ENCODE measurements around the gene TAGLN3. TPM values are rescaled to one million over a fixed set of nuclear protein-coding genes. Genes with fewer than 3 reads are reported as not detected.

TAGLN3 gene
- total and polyA plus RNA-seq, 4 donors = not detected

DNA sequence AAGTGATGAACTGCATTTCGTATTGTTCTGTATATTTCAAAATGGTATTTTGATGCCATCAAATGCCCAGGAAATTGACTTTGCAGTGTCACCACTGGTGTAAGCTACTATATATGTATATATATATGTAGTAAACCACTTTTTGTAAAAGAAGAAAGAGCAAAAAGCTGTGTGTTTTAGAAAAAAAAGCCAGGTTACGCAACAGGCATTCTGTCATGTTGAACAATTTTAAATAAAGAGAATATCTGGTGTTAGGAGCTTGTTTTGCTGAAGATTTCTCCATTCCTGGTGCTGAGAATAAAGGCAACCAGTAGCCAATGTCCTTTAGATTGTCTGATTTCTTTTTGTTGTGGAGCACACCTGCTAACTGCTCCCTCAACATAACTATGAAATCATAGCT lies 23.6 kb upstream of the TAGLN3 start:
- no peak for DNase-seq (ENCODE audit: low spot score)
- 93% methylated on average over 2 of the region's 2 CpGs for WGBS
- H3K27me3 ChIP-seq (ENCODE audit: control insufficient read depth in 4 of 4, insufficient read depth in 4 of 4, low read length in 3 of 4) = no peaks in the 10 kb centered on the region
- TF ChIP-seq NR2F2 (IDR thresholded peaks at IDR 0.05) (no peak), EGR1 (IDR thresholded peaks at IDR 0.05; ENCODE audit: low read depth in 2 of 2) (no peak), RAD21 (IDR thresholded peaks at IDR 0.05) (no peak)
- TF ChIP-seq, protein P1, sequence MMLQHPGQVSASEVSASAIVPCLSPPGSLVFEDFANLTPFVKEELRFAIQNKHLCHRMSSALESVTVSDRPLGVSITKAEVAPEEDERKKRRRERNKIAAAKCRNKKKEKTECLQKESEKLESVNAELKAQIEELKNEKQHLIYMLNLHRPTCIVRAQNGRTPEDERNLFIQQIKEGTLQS (IDR thresholded peaks at IDR 0.05) = no peak
- peaks cover 0 to 30% (median 14%) of the 10 kb centered on the region in 4 donors for H3K36me3 ChIP-seq (ENCODE audit: control insufficient read depth in 4 of 4, insufficient read depth in 3 of 4, low read depth in 1 of 4, low read length in 3 of 4)
- no peak overlapping the region for H3K4me3 ChIP-seq (ENCODE audit: low read depth in 1 of 3, low read length in 3 of 3)
- no peak overlapping the region for H3K9ac ChIP-seq (ENCODE audit: low read depth in 1 of 2, low read length in 2 of 2)
- peaks cover 0 to 10% (median 5%) of the 10 kb centered on the region in 4 donors for H3K4me1 ChIP-seq (ENCODE audit: control insufficient read depth in 4 of 4, insufficient read depth in 4 of 4, low read length in 3 of 4)
- H3K9me3 ChIP-seq (ENCODE audit: control insufficient read depth in 4 of 4, low read length in 3 of 4) = no peaks in the 10 kb centered on the region
- H3K27ac ChIP-seq (ENCODE audit: low read depth in 1 of 2, low read length in 2 of 2) = no peak overlapping the region

DNA sequence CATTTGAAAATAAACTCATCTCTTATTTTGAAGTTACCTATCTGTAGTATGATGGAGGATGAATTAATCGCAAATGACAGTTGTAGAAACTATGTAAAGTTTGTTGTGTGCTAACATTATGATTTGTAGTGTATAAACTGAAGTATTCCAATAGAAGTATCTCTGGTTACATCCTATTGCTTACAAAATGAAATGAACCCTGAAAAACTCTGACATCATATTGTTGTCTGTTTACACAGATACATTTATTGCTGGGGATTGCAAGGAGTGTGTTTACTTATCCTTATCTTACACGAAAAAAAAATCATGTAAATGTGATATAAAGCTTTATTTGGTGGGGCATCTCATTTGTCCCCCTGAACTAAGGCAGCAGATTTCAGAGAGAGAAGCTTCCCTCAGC lies 22.5 kb upstream of the TAGLN3 start:
- 58% methylated on average over 2 of the region's 2 CpGs for WGBS
- peaks cover 0 to 24% (median 11%) of the 10 kb centered on the region in 4 donors for H3K36me3 ChIP-seq (ENCODE audit: control insufficient read depth in 4 of 4, insufficient read depth in 3 of 4, low read depth in 1 of 4, low read length in 3 of 4)
- no peak overlapping the region for H3K27ac ChIP-seq (ENCODE audit: low read depth in 1 of 2, low read length in 2 of 2)
- no peaks in the 10 kb centered on the region for H3K9me3 ChIP-seq (ENCODE audit: control insufficient read depth in 4 of 4, low read length in 3 of 4)
- H3K9ac ChIP-seq (ENCODE audit: low read depth in 1 of 2, low read length in 2 of 2) = no peak overlapping the region
- peaks cover 5 to 19% (median 14%) of the 10 kb centered on the region in 4 donors for H3K4me1 ChIP-seq (ENCODE audit: control insufficient read depth in 4 of 4, insufficient read depth in 4 of 4, low read length in 3 of 4)
- TF ChIP-seq, protein P2, sequence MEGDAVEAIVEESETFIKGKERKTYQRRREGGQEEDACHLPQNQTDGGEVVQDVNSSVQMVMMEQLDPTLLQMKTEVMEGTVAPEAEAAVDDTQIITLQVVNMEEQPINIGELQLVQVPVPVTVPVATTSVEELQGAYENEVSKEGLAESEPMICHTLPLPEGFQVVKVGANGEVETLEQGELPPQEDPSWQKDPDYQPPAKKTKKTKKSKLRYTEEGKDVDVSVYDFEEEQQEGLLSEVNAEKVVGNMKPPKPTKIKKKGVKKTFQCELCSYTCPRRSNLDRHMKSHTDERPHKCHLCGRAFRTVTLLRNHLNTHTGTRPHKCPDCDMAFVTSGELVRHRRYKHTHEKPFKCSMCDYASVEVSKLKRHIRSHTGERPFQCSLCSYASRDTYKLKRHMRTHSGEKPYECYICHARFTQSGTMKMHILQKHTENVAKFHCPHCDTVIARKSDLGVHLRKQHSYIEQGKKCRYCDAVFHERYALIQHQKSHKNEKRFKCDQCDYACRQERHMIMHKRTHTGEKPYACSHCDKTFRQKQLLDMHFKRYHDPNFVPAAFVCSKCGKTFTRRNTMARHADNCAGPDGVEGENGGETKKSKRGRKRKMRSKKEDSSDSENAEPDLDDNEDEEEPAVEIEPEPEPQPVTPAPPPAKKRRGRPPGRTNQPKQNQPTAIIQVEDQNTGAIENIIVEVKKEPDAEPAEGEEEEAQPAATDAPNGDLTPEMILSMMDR (IDR thresholded peaks at IDR 0.05; ENCODE audit: low read depth, low read length, missing input control) = no peak
- TF ChIP-seq RAD21 (IDR thresholded peaks at IDR 0.05) (no peak), EGR1 (IDR thresholded peaks at IDR 0.05; ENCODE audit: low read depth in 2 of 2) (no peak), FOXA2 (IDR thresholded peaks at IDR 0.05) (no peak), FOXA1 (IDR thresholded peaks at IDR 0.05) (no peak), GABPA (IDR thresholded peaks at IDR 0.05 in 1 of 2, conservative IDR thresholded peaks at IDR 0.05 in 1 of 2) (no peak), HNF4G (IDR thresholded peaks at IDR 0.05) (no peak), JUND (IDR thresholded peaks at IDR 0.05) (no peak), RXRA (IDR thresholded peaks at IDR 0.05) (no peak), TAF1 (conservative IDR thresholded peaks at IDR 0.05) (no peak), YY1 (IDR thresholded peaks at IDR 0.05) (no peak), HNF4A (conservative IDR thresholded peaks at IDR 0.05) (no peak), SP1 (IDR thresholded peaks at IDR 0.05) (no peak)
- TF ChIP-seq, protein P3, sequence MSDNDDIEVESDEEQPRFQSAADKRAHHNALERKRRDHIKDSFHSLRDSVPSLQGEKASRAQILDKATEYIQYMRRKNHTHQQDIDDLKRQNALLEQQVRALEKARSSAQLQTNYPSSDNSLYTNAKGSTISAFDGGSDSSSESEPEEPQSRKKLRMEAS (IDR thresholded peaks at IDR 0.05) = no peak
- TF ChIP-seq, protein P4, sequence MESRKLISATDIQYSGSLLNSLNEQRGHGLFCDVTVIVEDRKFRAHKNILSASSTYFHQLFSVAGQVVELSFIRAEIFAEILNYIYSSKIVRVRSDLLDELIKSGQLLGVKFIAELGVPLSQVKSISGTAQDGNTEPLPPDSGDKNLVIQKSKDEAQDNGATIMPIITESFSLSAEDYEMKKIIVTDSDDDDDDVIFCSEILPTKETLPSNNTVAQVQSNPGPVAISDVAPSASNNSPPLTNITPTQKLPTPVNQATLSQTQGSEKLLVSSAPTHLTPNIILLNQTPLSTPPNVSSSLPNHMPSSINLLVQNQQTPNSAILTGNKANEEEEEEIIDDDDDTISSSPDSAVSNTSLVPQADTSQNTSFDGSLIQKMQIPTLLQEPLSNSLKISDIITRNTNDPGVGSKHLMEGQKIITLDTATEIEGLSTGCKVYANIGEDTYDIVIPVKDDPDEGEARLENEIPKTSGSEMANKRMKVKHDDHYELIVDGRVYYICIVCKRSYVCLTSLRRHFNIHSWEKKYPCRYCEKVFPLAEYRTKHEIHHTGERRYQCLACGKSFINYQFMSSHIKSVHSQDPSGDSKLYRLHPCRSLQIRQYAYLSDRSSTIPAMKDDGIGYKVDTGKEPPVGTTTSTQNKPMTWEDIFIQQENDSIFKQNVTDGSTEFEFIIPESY (IDR thresholded peaks at IDR 0.05) = no peak
- TF ChIP-seq, protein P1 (IDR thresholded peaks at IDR 0.05) = no peak
- TF ChIP-seq, protein P5, sequence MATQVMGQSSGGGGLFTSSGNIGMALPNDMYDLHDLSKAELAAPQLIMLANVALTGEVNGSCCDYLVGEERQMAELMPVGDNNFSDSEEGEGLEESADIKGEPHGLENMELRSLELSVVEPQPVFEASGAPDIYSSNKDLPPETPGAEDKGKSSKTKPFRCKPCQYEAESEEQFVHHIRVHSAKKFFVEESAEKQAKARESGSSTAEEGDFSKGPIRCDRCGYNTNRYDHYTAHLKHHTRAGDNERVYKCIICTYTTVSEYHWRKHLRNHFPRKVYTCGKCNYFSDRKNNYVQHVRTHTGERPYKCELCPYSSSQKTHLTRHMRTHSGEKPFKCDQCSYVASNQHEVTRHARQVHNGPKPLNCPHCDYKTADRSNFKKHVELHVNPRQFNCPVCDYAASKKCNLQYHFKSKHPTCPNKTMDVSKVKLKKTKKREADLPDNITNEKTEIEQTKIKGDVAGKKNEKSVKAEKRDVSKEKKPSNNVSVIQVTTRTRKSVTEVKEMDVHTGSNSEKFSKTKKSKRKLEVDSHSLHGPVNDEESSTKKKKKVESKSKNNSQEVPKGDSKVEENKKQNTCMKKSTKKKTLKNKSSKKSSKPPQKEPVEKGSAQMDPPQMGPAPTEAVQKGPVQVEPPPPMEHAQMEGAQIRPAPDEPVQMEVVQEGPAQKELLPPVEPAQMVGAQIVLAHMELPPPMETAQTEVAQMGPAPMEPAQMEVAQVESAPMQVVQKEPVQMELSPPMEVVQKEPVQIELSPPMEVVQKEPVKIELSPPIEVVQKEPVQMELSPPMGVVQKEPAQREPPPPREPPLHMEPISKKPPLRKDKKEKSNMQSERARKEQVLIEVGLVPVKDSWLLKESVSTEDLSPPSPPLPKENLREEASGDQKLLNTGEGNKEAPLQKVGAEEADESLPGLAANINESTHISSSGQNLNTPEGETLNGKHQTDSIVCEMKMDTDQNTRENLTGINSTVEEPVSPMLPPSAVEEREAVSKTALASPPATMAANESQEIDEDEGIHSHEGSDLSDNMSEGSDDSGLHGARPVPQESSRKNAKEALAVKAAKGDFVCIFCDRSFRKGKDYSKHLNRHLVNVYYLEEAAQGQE (IDR thresholded peaks at IDR 0.05) = no peak
- no peak for DNase-seq (ENCODE audit: low spot score)
- H3K27me3 ChIP-seq (ENCODE audit: control insufficient read depth in 4 of 4, insufficient read depth in 4 of 4, low read length in 3 of 4) = no peaks in the 10 kb centered on the region
- no peak overlapping the region for H3K4me3 ChIP-seq (ENCODE audit: low read depth in 1 of 3, low read length in 3 of 3)
